Muscle of arm (tissue), 12 donors: ENCODE results near the gene THADA. TPM values are rescaled to one million over a fixed set of nuclear protein-coding genes. Genes with fewer than 3 reads are reported as not detected.
A peak's percentile ranks its signal among the peaks of the same experiment; 100 is the strongest.
"Not testable (repeated sequence)": the region's sequence is repeated elsewhere in the genome, so short reads cannot be mapped to it uniquely, and the experiment has no call there.

Experiments
- DNase-seq: peaks from one replicate; pipeline ENCODE4 v3.0.0-alpha.2; 2013
- polyA plus RNA-seq, 12 donors: library from polyadenylated mRNA; unstranded; fragments of 120-200 nt; gene quantifications; one replicate each; pipeline ENCODE4 v1.2.1, GENCODE V29; 2013; ENCODE audit not compliant: insufficient read length in 12 of 12

THADA gene
- polyA plus RNA-seq, 12 donors, result 15.4 to 40.4 (median 21.8) TPM; not detected in 1

DNA sequence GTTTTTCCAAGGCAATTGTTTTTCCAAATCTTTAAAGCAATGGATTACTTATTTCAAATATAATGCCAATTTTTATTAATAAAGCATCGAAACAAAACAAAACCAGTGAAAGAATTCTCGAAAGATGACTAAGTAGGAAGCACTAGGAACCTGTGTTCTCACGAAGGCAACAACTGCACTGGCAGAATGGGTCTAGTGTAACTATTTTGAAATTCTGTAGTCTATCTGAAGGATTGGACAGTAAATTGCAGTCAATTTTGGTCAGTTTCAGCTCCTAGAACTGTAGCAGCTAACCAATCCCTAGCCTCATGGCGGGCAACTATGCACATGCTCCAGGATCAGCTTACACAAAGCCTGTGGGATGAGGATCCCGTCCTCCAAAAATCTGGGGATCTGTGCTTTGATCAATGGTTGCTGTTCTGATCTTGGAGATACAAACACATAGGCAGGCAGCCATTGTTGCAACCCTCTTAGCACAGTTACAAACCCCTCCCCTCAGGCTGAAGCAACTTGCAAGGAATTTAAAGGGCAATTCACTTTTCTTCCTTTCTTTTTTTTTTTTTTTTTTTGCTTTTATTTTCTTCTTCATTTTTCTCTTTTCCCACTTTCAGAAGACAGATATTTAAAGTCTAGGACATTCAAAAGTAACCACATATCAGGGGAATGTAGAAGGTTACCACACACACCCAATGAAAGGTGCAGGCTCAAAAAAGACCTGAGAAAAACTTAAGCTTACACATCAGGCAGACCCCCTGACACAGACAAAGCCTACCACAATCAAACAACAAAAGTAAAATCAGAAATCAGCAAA, 147.6 kb downstream of the THADA start:
- DNase-seq, result no peak

DNA sequence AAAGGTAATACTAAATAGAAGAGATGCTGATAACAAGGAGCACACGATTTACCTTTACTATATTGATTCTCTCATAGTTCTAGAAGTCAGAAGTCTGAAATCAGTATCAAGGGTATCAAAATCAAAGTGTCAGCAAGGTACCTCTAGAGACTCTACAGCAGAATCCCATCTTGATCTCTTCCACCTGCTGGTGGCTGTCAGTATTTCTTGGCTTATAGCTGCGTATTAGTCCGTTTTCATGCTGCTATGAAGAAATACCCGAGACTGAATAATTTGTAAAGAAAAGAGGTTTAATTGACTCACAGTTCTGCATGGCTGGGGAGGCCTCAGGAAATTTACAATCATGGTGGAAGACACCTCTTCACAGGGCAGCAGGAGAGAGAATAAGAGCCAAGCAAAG, 149.1 kb downstream of the THADA start:
- not testable (repeated sequence) for DNase-seq

DNA sequence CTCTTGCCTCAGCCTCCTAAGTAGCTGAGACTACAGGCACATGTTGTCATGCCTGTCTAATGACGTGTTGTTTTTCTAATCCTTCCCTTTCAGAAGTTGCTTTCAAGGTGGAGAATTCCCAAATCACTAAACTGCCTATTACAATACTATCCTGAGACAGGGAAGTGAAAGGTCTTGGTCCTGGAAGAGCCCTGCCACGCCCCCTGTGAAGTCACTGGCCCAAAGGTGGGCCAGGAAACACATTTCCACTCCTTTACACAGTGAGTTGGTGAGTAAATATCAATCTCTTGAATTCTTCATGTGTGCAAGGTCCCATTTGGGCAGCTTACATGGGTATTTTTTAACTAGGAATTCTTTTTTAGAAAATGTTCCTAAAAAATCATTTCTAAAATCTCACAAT, 150.1 kb downstream of the THADA start:
- no peak for DNase-seq

GRCh38 chr2:43444989-43445645, 150.7 kb downstream of the THADA start:
- DNase-seq, result peak; percentile 53

- no peak for DNase-seq
Measured at GRCh38 chr2:43443282-43443681, 152.6 kb downstream of the THADA start.

DNA sequence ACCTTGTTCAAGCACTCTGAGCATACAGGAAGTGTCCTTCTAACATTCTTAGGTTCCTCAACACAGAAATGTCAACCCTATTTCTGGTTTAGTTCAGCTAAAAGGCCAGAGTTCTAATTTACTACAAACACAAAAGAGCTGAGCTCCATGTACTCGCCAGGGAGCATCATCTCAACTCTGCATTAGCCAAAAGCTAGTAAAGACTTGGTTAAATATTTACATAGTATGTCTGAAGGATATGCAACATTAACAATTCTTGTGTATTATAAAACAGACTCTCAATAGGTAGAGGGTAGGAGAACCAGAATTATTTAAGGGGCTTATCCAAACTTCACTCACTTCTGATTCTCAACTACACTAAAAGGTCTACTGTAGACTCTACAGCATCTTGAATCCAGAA, 154.6 kb downstream of the THADA start:
- no peak for DNase-seq

DNA sequence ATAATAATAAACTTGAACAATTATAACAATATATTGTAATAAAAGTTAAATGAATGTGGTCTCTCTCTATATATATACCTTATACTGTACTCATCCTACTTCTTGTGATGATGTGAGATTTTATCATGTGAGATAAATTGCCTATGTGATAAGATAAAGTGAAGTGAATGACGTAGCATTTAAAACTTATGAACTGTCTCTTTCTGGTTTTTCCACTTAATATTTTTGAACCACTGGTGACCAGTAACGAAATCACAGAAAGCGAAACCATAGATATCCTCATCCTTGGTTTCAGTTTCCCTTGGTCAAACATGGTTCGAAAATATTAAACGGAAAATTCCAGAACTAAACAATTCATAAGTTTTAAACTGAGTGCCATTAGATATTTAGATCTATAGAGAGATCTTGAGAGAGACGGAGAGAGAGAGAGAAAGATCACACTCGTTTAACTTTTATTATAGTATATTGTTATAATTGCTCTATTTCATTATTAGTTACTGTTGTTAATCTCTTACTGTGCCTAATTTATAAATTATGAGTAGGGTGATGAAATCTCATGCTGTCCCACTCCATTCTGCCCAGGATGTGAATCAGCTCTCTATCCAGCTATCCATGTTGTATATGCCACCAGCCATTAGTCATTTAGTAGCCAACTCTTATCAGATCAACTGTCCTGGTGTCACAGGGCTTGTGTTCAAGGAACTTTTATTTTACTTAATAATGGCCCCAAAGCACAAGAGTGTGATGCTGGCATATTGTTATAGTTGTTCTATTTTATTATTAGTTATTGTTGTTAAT, 156.8 kb downstream of the THADA start:
- DNase-seq, result no peak

DNA sequence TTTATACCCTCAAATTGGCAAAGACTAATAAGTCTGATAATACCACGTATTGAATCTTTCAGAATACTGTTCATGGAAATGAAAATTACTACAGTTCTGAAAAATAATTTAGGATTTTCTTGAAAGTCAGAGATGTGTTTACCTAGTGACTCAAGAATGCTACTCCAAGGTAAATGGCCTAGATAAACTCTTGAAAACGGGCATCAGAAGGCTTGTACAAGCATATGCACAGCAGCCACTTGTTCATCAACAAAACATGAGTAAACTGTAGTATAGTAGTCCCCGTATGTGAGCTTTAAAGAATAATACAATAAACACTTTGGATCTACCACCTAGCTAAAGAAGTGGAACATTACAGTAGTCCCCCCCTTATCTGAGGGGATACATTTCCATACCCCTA, 157.5 kb downstream of the THADA start:
- no peak for DNase-seq

DNA sequence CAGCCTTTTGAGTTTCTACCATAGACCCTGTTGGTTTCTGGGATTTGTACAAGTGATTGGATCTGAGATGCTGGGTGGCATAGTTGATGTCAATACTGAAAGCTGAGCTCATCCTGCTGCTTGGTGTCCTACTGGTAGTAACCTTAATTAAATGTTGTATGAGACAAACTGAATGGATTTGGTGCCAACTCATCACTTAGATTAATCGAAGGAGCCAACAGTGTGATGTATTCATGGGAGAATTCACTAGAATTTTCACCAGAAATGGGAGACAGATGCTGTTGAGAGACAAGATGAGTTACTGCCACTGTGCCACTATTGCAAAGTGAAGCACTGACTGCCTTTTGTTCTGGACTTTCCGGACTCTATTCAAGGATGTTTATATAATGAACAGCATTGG, 158.5 kb downstream of the THADA start:
- no peak for DNase-seq

DNA sequence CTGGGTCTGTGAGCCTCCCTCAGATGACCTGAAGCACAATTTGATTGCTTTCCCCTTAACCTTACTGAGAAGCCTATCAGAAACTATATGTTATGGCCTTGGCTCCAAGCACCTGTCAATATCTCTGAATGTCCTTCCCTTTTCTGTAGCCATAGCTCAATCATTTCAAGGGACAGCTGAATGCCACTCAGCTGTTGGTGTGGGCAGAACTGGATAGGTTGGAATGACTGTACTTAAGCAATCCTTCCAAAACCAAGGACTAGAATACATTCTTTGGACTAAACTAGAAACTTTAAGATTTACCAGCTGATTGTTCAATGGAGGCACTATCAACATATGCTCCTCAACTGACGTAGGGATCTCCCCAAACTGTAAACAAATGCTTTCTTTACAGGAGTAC, 159.4 kb downstream of the THADA start:
- no peak for DNase-seq

DNA sequence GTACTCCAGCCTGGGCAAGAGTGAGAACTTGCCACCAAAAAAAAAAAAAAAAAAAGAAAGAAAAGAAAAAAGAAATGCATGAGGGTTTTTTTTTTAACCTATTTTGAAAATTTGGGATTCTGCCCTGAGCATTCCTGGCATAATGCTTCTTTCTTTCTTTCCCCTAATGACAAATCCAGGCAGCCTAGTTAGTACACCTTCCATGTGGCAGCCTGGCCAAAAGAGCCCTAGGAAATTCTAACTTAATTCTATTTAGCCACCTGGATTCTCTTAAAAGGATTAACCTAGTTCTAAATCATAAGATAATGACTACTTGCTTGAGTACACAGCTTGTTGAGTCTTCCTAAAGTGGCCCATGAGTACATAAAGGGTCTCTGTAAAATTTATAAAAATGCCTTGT, 160.1 kb downstream of the THADA start:
- DNase-seq, result peak; percentile 48

DNA sequence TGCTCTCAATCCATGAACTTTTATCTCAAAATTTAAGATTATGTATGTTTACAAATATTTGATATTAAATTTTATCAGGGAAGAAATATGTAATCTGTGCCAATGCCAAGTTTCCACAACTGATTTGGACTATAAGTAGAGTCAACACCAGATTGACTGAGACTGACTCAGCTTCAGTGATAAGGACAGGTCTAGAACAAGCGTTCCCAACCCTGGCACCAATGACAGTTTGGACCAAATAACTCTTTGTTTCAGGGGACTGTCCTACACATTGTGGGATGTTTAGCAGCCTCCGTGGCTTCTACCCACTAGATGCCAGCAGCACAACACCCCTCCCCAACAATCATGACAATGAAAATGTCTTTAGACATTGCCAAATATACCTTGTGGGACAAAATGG, 165.3 kb downstream of the THADA start:
- no peak for DNase-seq

GRCh38 chr2:43429369-43429768, 166.5 kb downstream of the THADA start:
- no peak for DNase-seq

GRCh38 chr2:43427032-43427424, 168.8 kb downstream of the THADA start:
- no peak for DNase-seq

GRCh38 chr2:43426305-43427031, 169.4 kb downstream of the THADA start:
- peak; percentile 35 for DNase-seq

DNA sequence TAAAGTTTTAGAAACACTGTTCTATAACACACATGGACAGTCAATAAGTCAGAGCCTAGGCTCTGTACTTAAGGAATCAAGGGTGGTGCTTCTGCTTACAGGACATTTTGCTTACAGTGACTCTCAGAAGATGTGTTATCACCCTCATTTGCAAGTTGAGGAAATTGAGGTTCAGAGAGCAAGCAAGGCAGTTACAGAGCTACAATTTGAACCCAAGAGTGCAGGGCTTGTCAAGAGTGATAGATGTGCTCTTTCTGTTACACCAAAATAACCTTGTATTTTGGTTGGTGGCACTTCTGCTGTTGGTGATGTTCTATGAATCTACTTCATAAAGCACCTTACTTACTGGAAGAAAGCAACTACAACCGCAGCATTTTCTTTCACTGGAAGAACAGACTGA, 170.2 kb downstream of the THADA start:
- DNase-seq, result no peak

DNA sequence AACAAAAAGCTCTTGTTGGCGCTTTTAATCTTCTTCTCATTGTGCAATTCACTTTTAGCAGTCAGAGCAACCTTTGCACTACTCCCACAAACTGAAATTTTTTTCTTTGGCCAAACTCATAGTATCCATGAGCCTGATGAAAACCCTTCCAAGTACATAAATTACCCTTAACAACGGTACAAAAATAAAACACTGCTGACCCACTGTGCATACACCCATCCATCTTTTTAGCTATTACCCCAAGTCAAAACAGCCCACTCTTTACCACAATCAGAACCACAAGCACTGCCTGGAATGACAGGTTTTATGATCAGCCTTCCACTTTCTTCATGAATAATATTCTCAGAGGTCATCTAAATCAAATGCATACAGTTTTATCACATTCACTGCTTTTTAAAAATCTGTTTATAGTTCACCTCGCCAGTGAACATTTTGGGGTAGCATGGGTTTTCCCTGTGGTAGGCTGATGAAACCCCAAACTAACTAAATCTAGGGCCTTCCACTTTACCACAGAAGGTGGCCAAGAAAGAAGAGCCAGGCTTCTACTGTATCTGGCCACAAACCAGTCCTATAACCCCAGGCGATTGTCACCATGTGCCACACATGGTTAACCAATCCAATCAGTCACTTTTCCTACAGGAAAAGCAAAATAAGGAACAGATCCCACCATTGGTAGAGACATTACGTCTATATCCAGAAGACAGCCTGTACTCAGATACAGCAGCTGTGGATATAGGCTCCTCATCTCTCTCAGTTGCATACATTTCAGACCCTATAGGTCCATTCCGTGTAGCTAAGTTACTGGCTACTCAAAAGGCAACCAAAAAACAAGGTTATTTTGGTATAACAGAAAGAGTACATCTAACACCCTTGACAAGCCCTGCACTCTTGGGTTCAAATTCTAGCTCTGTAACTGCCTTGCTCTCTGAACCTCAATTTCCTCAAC, 171.3 kb downstream of the THADA start:
- no peak for DNase-seq

- DNase-seq, result no peak
Measured at GRCh38 chr2:43423941-43424261, 171.9 kb downstream of the THADA start.

DNA sequence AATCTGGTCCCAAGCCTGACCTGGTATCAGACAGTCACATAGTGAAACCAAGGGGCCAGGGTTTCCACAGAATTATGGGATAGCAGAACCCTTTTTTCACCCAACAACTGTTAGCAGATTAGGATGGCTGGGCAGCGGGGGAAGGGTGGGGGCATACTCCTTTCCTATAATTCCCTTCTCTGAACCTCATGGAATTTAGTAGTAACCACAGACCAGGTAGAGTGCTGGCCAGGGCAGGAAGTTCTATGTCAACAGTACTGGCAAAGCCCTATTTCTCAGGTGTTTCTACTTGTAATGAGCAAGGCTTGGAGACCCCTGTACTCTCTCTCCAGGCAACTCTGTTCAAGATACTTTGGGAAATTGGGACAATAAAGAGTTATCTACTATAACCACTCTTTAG, 174.6 kb downstream of the THADA start:
- no peak for DNase-seq

- DNase-seq, result no peak
Measured at GRCh38 chr2:43420389-43420801, 175.4 kb downstream of the THADA start.

DNA sequence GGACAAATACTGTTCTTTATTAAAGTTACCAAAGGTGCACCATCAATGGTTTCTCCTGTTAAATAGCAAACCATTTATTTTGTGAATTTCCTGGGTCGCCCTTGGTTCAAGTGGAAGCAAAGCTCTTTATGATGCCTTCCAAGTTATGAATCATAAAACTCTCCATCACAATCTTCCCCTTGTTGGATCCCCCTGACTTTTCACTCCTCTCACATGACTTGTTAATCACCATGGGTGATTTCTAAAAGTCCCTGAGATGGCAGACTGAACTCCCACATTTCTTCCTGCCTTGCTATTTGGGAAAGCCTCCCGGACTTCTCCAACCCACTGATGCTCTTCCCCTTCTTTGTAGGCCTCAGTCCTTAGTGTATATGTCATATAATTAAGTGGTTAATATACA, 176.0 kb downstream of the THADA start:
- no peak for DNase-seq
